Measurements from ENCODE around the gene DARS1.

DNA sequence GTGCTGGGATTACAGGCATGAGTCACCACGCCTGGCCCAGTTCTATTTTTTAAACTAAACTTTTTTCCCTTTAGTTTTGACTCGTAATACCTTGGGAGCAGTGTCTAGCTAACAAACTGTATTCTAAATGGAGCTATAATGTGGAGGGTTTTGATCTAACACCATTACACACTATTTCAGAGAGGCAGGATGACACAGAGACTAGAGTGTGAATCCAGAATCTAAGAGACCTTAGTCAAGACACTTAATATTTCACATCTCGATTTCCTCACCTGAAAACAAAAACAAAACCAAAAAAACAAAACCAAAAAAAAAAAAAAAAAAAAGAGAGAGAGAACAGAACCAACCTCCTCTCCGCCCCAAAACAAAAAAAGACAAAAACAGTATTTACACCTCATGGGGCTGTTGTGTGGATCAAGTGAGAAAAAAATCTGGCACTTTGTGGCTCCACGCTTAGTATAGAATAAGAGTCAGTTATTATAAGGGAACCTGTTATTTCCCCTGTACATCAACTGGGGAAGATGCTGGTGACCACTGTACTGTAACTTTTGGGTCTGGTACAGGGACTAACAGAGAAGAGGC is 31.3 kb downstream of the DARS1 start:
- TF ChIP-seq, protein P1, sequence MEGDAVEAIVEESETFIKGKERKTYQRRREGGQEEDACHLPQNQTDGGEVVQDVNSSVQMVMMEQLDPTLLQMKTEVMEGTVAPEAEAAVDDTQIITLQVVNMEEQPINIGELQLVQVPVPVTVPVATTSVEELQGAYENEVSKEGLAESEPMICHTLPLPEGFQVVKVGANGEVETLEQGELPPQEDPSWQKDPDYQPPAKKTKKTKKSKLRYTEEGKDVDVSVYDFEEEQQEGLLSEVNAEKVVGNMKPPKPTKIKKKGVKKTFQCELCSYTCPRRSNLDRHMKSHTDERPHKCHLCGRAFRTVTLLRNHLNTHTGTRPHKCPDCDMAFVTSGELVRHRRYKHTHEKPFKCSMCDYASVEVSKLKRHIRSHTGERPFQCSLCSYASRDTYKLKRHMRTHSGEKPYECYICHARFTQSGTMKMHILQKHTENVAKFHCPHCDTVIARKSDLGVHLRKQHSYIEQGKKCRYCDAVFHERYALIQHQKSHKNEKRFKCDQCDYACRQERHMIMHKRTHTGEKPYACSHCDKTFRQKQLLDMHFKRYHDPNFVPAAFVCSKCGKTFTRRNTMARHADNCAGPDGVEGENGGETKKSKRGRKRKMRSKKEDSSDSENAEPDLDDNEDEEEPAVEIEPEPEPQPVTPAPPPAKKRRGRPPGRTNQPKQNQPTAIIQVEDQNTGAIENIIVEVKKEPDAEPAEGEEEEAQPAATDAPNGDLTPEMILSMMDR (IDR thresholded peaks at IDR 0.05), result no peak
- TF ChIP-seq POLR2A (IDR thresholded peaks at IDR 0.05), result no peak
